ENCODE data around the gene CRABP2.

The CRABP2 gene

GRCh38 chr1:156740741-156741480, 35.5 kb upstream of the CRABP2 start, which contains the start of gene MRPL24:
Gene MRPL24 (minus strand): TSS chr1:156741088. CDS start chr1:156738704, 2,384 bp downstream.
- Histone ChIP-seq H3K27me3 (ENCODE audit: control insufficient read depth, insufficient read depth, low read length) (no peaks in the 10 kb centered on the region), H3K4me1 (ENCODE audit: control insufficient read depth, insufficient read depth, low read length) (peaks cover 15% of the 10 kb centered on the region), H3K4me3 (ENCODE audit: low read depth, low read length) (peak within 1 kb of the TSS; percentile 73), H3K9me3 (ENCODE audit: control insufficient read depth, insufficient read depth, low read length) (no peaks in the 10 kb centered on the region), H3K36me3 (ENCODE audit: control insufficient read depth, insufficient read depth, low read length) (peaks cover 50% of the 10 kb centered on the region), H3K9ac (ENCODE audit: low read depth, low read length) (peak within 1 kb of the TSS; percentile 82), H3K27ac (ENCODE audit: low read depth, low read length) (peak within 1 kb of the TSS; percentile 88)

DNA sequence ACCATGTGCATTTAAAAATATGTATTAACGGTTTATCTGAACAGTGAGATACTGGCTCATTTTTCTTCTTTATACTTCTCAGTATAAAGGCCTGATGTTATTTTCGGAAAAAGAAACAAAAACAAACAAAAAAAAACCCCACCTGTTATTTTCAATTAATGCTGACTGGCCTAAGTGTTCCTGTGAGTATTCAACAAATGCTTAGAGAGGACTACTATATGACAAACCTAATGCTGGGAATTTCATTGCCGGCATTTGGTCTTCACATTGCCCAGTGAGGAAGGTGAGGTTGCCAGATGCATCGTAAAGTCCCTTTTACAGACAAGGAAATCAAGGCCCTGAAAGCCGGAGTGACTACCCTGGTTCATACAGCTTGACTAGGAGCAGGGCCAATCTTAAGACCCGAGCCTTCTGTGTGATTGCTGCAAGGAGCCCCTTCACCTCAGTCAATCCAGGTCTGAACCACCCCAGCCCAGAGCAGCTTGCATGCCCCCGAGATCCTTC, 34.9 kb upstream of the CRABP2 start:
- no peaks in the 10 kb centered on the region for H3K27me3 ChIP-seq (ENCODE audit: control insufficient read depth, insufficient read depth, low read length)
- no peaks in the 10 kb centered on the region for H3K9me3 ChIP-seq (ENCODE audit: control insufficient read depth, insufficient read depth, low read length)
- peak overlapping the region; percentile 73 for H3K4me3 ChIP-seq (ENCODE audit: low read depth, low read length)
- peaks cover 9% of the 10 kb centered on the region for H3K4me1 ChIP-seq (ENCODE audit: control insufficient read depth, insufficient read depth, low read length)
- peak overlapping the region; percentile 87 for H3K27ac ChIP-seq (ENCODE audit: low read depth, low read length)
- H3K36me3 ChIP-seq (ENCODE audit: control insufficient read depth, insufficient read depth, low read length), result peaks cover 45% of the 10 kb centered on the region
- H3K9ac ChIP-seq (ENCODE audit: low read depth, low read length), result peak overlapping the region; percentile 82

DNA sequence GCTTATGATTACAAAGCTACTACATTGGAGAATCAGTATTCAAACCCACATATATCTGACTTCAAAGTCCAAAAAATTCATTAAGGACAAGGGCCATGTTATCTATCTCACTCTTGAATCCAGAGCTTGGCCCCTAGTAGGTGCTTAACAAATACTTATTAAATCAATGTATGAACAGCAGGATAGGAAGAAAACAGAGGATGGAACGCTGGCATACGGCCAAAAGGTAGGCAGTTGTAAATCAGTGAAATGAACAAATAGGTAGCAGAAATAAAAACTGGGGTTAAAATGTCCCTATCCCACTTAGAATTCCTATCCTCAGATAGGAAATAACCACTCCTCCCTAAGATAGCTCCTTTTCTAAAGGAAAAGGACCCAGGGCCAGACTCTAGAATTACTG, 33.5 kb upstream of the CRABP2 start:
- Histone ChIP-seq H3K27ac (ENCODE audit: low read depth, low read length) (no peak overlapping the region), H3K9ac (ENCODE audit: low read depth, low read length) (no peak overlapping the region), H3K9me3 (ENCODE audit: control insufficient read depth, insufficient read depth, low read length) (no peaks in the 10 kb centered on the region), H3K4me1 (ENCODE audit: control insufficient read depth, insufficient read depth, low read length) (peaks cover 9% of the 10 kb centered on the region; the same call in 1 of the 2 replicates), H3K36me3 (ENCODE audit: control insufficient read depth, insufficient read depth, low read length) (peaks cover 39% of the 10 kb centered on the region), H3K27me3 (ENCODE audit: control insufficient read depth, insufficient read depth, low read length) (no peaks in the 10 kb centered on the region), H3K4me3 (ENCODE audit: low read depth, low read length) (no peak overlapping the region)

DNA sequence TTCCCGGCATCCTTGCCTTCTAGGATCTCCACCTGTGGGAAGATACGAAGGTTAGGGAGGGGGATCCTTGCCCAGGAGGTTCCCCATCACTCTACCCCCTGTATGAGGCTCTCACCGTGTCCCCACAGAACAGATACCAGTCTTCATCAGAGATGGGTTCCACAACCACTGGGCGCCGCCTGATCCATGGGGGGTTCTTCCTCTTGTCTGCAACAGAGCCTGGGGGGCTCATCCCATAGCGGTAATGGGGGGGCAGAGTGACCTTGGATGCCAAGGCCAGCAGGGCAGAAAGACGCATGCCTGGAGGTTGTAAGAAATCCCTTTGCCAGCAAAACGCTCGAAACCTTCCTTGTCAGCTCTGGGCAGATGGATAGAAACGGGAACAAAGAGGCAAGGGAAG, 33.0 kb upstream of the CRABP2 start:
- Histone ChIP-seq H3K36me3 (ENCODE audit: control insufficient read depth, insufficient read depth, low read length) (peaks cover 39% of the 10 kb centered on the region), H3K9ac (ENCODE audit: low read depth, low read length) (no peak overlapping the region), H3K27me3 (ENCODE audit: control insufficient read depth, insufficient read depth, low read length) (no peaks in the 10 kb centered on the region), H3K27ac (ENCODE audit: low read depth, low read length) (no peak overlapping the region), H3K9me3 (ENCODE audit: control insufficient read depth, insufficient read depth, low read length) (no peaks in the 10 kb centered on the region), H3K4me1 (ENCODE audit: control insufficient read depth, insufficient read depth, low read length) (peaks cover 9% of the 10 kb centered on the region; the same call in 1 of the 2 replicates), H3K4me3 (ENCODE audit: low read depth, low read length) (no peak overlapping the region)

GRCh38 chr1:156733989-156734584, 28.7 kb upstream of the CRABP2 start:
- Histone ChIP-seq H3K27me3 (ENCODE audit: control insufficient read depth, insufficient read depth, low read length) (no peaks in the 10 kb centered on the region), H3K36me3 (ENCODE audit: control insufficient read depth, insufficient read depth, low read length) (peaks cover 34% of the 10 kb centered on the region), H3K4me3 (ENCODE audit: low read depth, low read length) (no peak overlapping the region), H3K9me3 (ENCODE audit: control insufficient read depth, insufficient read depth, low read length) (no peaks in the 10 kb centered on the region), H3K4me1 (ENCODE audit: control insufficient read depth, insufficient read depth, low read length) (no peaks in the 10 kb centered on the region), H3K27ac (ENCODE audit: low read depth, low read length) (no peak overlapping the region), H3K9ac (ENCODE audit: low read depth, low read length) (no peak overlapping the region)

GRCh38 chr1:156728599-156729462, 23.4 kb upstream of the CRABP2 start, which contains the start of gene ISG20L2:
Gene ISG20L2 (minus strand): TSS chr1:156728766. CDS start chr1:156727652, 1,114 bp downstream.
- H3K9ac ChIP-seq (ENCODE audit: low read depth, low read length), result peak within 1 kb of the TSS; percentile 80
- H3K27ac ChIP-seq (ENCODE audit: low read depth, low read length), result peak within 1 kb of the TSS; percentile 79
- H3K9me3 ChIP-seq (ENCODE audit: control insufficient read depth, insufficient read depth, low read length), result no peaks in the 10 kb centered on the region
- peaks cover 24% of the 10 kb centered on the region for H3K4me1 ChIP-seq (ENCODE audit: control insufficient read depth, insufficient read depth, low read length)
- peak within 1 kb of the TSS; percentile 92 for H3K4me3 ChIP-seq (ENCODE audit: low read depth, low read length)
- H3K27me3 ChIP-seq (ENCODE audit: control insufficient read depth, insufficient read depth, low read length), result no peaks in the 10 kb centered on the region
- peaks cover 31% of the 10 kb centered on the region for H3K36me3 ChIP-seq (ENCODE audit: control insufficient read depth, insufficient read depth, low read length)

DNA sequence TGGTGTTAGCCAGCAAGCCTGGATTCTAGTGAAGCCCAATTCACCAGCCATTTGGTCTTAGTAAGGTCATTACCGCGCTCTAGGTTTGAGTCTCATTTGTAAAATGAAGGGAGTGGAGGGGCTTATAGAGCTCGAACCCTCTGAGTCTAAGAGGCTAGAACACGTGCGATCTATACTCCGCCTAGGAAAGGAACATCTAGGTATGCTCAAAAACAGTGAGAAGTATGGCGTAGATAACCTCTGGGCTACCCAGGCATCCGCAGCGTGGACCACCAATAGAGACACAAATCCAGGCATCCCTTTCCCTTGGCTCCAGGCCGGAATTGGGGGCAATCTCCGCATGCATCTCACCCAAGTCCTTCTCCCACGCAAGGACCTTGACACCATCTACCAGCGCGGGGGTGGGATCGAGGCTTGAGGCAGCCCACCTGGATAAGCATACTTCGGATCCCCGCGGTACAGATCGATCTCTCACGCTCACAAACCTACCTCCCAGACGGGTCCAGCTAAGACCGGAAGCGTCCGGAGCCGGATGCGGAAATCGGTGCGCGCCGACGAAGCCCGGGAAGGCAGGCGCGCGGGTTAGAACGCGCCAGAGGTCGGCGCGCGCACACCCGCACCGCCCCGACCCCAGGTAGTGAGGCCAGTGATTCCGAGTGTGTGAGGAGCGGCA, 22.7 kb upstream of the CRABP2 start, which contains the start of gene METTL25B:
METTL25B (plus strand) TSS at position 544 of the 673 bp plus-strand sequence. CDS start 636 bp downstream, outside the sequence.
- Histone ChIP-seq H3K27me3 (ENCODE audit: control insufficient read depth, insufficient read depth, low read length) (no peaks in the 10 kb centered on the region), H3K27ac (ENCODE audit: low read depth, low read length) (peak within 1 kb of the TSS; percentile 79), H3K4me3 (ENCODE audit: low read depth, low read length) (peak within 1 kb of the TSS; percentile 92), H3K9ac (ENCODE audit: low read depth, low read length) (peak within 1 kb of the TSS; percentile 80), H3K4me1 (ENCODE audit: control insufficient read depth, insufficient read depth, low read length) (peaks cover 24% of the 10 kb centered on the region), H3K36me3 (ENCODE audit: control insufficient read depth, insufficient read depth, low read length) (peaks cover 31% of the 10 kb centered on the region), H3K9me3 (ENCODE audit: control insufficient read depth, insufficient read depth, low read length) (no peaks in the 10 kb centered on the region)

GRCh38 chr1:156727492-156727891, 22.1 kb upstream of the CRABP2 start:
- H3K4me3 ChIP-seq (ENCODE audit: low read depth, low read length), result peak overlapping the region; percentile 92
- no peaks in the 10 kb centered on the region for H3K9me3 ChIP-seq (ENCODE audit: control insufficient read depth, insufficient read depth, low read length)
- peak overlapping the region; percentile 80 for H3K9ac ChIP-seq (ENCODE audit: low read depth, low read length)
- no peaks in the 10 kb centered on the region for H3K27me3 ChIP-seq (ENCODE audit: control insufficient read depth, insufficient read depth, low read length)
- H3K4me1 ChIP-seq (ENCODE audit: control insufficient read depth, insufficient read depth, low read length), result peaks cover 24% of the 10 kb centered on the region
- H3K27ac ChIP-seq (ENCODE audit: low read depth, low read length), result peak overlapping the region; percentile 6
- peaks cover 33% of the 10 kb centered on the region for H3K36me3 ChIP-seq (ENCODE audit: control insufficient read depth, insufficient read depth, low read length)

DNA sequence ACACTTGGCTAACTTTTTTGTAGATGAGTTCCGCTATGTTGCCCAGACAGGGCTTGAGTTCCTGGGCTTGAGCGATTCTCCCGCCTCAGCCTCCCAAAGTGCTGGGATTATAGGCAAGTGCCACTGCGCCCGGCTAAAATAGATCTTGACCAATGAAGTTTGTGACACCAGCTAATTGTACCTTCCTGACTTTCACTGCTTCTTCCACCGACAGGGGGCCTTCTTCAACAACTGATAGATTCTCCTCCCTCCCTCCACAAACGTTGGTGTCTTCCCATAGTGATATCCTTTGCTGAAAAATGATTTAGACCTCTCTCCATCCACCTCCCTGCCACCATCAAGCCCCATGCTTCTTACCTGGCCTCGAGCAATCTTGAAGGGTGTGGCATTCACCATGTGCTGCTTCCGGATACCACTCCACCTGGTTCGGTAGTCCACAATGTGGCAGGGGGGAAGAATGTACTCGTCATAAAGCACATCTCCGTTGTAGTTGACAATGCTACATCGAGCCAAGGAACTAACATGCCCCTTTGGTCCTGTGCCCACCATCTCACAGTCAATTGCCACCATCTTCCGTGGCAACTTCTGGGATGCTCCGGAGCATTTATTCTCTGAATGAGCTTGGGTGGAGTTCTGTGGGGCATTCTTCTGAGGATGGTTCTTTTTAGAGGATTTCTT, 21.3 kb upstream of the CRABP2 start:
- Histone ChIP-seq H3K27me3 (ENCODE audit: control insufficient read depth, insufficient read depth, low read length) (no peaks in the 10 kb centered on the region), H3K36me3 (ENCODE audit: control insufficient read depth, insufficient read depth, low read length) (peaks cover 33% of the 10 kb centered on the region), H3K4me1 (ENCODE audit: control insufficient read depth, insufficient read depth, low read length) (peaks cover 24% of the 10 kb centered on the region), H3K9me3 (ENCODE audit: control insufficient read depth, insufficient read depth, low read length) (no peaks in the 10 kb centered on the region), H3K9ac (ENCODE audit: low read depth, low read length) (no peak overlapping the region), H3K4me3 (ENCODE audit: low read depth, low read length) (peak overlapping the region; percentile 92), H3K27ac (ENCODE audit: low read depth, low read length) (peak overlapping the region; percentile 6)
